HepG2 (cell line): Measurements from ENCODE around the gene ZNF444. TPM values are rescaled to one million over a fixed set of nuclear protein-coding genes. Genes with fewer than 3 reads are reported as not detected.

Experiments
- ATAC-seq: fragments of 200-7000 bp; cut with Tn5 transposase; 3 replicates; pipeline ENCODE4 v1.9.1; 2020; ENCODE audit warnings: mild to moderate bottlenecking, moderate library complexity
- BruUV-seq: library from RNA; stranded (reverse); fragments of 400-500 nt; replicated peaks from 2 replicates; lab custom pipeline; 2021; lab: Mats Ljungman, UMichigan
- CTCF ChIA-PET: fragments of 300-600 bp; formaldehyde crosslinking; extraction: SDS; loops from one replicate; lab custom pipeline; 2021; ENCODE audit warnings: low total read pairs, inconsistent platforms, low intra/inter-chr PET ratio; lab: Yijun Ruan, JAX
- POLR2A ChIA-PET: fragments of 350-600 bp; sonication (Branson Sonifier 250); formaldehyde crosslinking; loops from one replicate; lab custom pipeline; 2020; ENCODE audit warnings: antibody characterized with exemption, inconsistent platforms; lab: Yijun Ruan, JAX
- DNase-seq: peaks from one replicate; pipeline ENCODE4 v3.0.0-alpha.2; 2015; ENCODE audit warnings: low spot score
- FAIRE-seq: peaks from 3 replicates; lab custom pipeline; 2011; peaks lifted over from hg19 to GRCh38; lab: Jason Lieb, UNC
- H2AFZ ChIP-seq: one replicate; pipeline ENCODE4 v1.6.1; 2011; ENCODE audit warnings: low read length, inconsistent platforms
- H3K27ac ChIP-seq: fragments of 300-600 bp; 3 replicates; pipeline ENCODE4 v1.8.0; 2011; ENCODE audit warnings: mixed run types, mild to moderate bottlenecking, mixed read lengths, low read length, inconsistent platforms; ENCODE audit not compliant: insufficient read depth; ENCODE audit errors: extremely low read length
- H3K27me3 ChIP-seq, 2 experiments: fragments of 200-600 bp in 1 of 2; 2 replicates in 1 of 2; 3 replicates in 1 of 2; pipeline versions ENCODE4 v1.6.0 to v1.8.0; 2011; ENCODE audit warnings: low read length in 2 of 2, mild to moderate bottlenecking in 2 of 2, moderate library complexity in 2 of 2, inconsistent platforms in 1 of 2; ENCODE audit not compliant: insufficient read depth in 2 of 2, control insufficient read depth in 1 of 2
- H3K36me3 ChIP-seq, 2 experiments: fragments of 200-600 bp in 1 of 2; replicated peaks in 1 of 2; 2 replicates in 1 of 2; 3 replicates in 1 of 2; pipeline versions ENCODE4 v1.5.1 to v1.8.0; 2011; ENCODE audit warnings: low read length in 2 of 2, inconsistent platforms in 1 of 2; ENCODE audit not compliant: insufficient read depth in 2 of 2, control insufficient read depth in 1 of 2
- H3K4me1 ChIP-seq: 2 replicates; pipeline ENCODE4 v1.5.1; 2012; ENCODE audit warnings: low read length, inconsistent platforms; ENCODE audit not compliant: insufficient read depth
- H3K4me2 ChIP-seq: 2 replicates; pipeline ENCODE4 v1.6.0; 2011; ENCODE audit warnings: low read depth, low read length, inconsistent platforms
- H3K4me3 ChIP-seq, 3 experiments: fragments of 200-600 bp in 1 of 3; sonication (generic), shearing (Covaris generic) in 1 of 3; replicated peaks in 1 of 3; 2 replicates each; pipeline ENCODE4 v1.5.1; 2011 to 2016; ENCODE audit warnings: low read length in 3 of 3, inconsistent platforms in 2 of 3, low read depth in 2 of 3, mild to moderate bottlenecking in 2 of 3, control low read depth in 1 of 3, mixed read lengths in 1 of 3; ENCODE audit not compliant: insufficient read depth in 1 of 3
- H3K79me2 ChIP-seq: one replicate; pipeline ENCODE4 v1.6.1; 2011; ENCODE audit warnings: low read length, inconsistent platforms; ENCODE audit not compliant: insufficient read depth
- H3K9ac ChIP-seq: 2 replicates; pipeline ENCODE4 v1.6.0; 2011; ENCODE audit warnings: mild to moderate bottlenecking, low read depth, low read length, inconsistent platforms; ENCODE audit not compliant: insufficient read depth
- H3K9me3 ChIP-seq: 2 replicates; pipeline ENCODE4 v1.5.1; 2012; ENCODE audit warnings: mild to moderate bottlenecking, low read length
- H4K20me1 ChIP-seq: 2 replicates; pipeline ENCODE4 v1.6.0; 2011; ENCODE audit warnings: inconsistent platforms, mild to moderate bottlenecking, low read length, moderate library complexity; ENCODE audit not compliant: insufficient read depth
- FOXJ3 ChIP-seq: sonication (generic); formaldehyde crosslinking; IDR thresholded peaks from 2 replicates; pipeline ENCODE4 v1.4.0; 2020; ENCODE audit warnings: missing genetic modification reagents, mild to moderate bottlenecking, borderline replicate concordance
- NCOR1 ChIP-seq: fragments of 200-600 bp; sonication (generic); IDR thresholded peaks from 2 replicates; pipeline ENCODE4 v1.7.0; 2017; ENCODE audit warnings: antibody characterized with exemption, low read length, borderline replicate concordance
- SMC3 ChIP-seq: IDR thresholded peaks from 2 replicates; pipeline ENCODE4 v1.6.1; 2011; ENCODE audit warnings: low read length, improper control_type of control experiment
- ZFP82 ChIP-seq: sonication (generic); formaldehyde crosslinking; IDR thresholded peaks from 2 replicates; pipeline ENCODE4 v1.5.1; 2020; ENCODE audit warnings: mild to moderate bottlenecking, missing genetic modification reagents, borderline replicate concordance
- ZNF777 ChIP-seq: sonication (generic); formaldehyde crosslinking; IDR thresholded peaks from 2 replicates; pipeline ENCODE4 v1.4.0; 2020; ENCODE audit warnings: missing genetic modification reagents
- WGBS: methylation state at CpG from one replicate; pipeline ENCODE4 v1.1.6; 2017; ENCODE audit warnings: low lambda C conversion rate; 5-methylcytosine and 5-hydroxymethylcytosine counted together
- in situ Hi-C: cut with HindIII; loops from 2 replicates; pipeline ENCODE4 v1.10.0; 2017; ENCODE audit warnings: low pct_unique_long_range_greater_than_20kb; ENCODE audit not compliant: extremely low pct_ligation_motif_present
- intact Hi-C: fragments of 100-400 bp; cut with micrococcal nuclease; formaldehyde crosslinking; loops from one replicate; pipeline ENCODE4 v1.10.0; 2022; ENCODE audit not compliant: unreplicated experiment
- polyA plus RNA-seq, 8 experiments: library from polyadenylated mRNA; depleted of rRNA in 3 of 8; stranded (reverse) in 7 of 8; unstranded in 1 of 8; fragments of >200 nt; fragmentation: Illumina TruSeq in 4 of 8; extraction: Trizol in 4 of 8; gene quantifications; 2 replicates each; pipeline versions ENCODE4 v1.2.1 to v1.2.3, GENCODE V29; 2011 to 2016; ENCODE audit warnings: low read depth in 4 of 8, missing spikeins in 1 of 8, mixed read lengths in 1 of 8; ENCODE audit not compliant: insufficient read depth in 1 of 8
- total RNA-seq, 5 experiments: library from RNA; depleted of rRNA; stranded (reverse); fragments of >200 nt; fragmentation: Illumina TruSeq; extraction: Trizol; gene quantifications; 2 replicates each; pipeline ENCODE4 v1.2.3, GENCODE V29; 2016; ENCODE audit warnings: low read depth in 1 of 5
- TF ChIP-seq, protein P1 (sequence below): sonication (generic); formaldehyde crosslinking; IDR thresholded peaks from 2 replicates; pipeline ENCODE4 v1.5.1; 2020; ENCODE audit warnings: missing genetic modification reagents, mild to moderate bottlenecking, borderline replicate concordance

Gene ZNF444
- total and polyA plus RNA-seq, 2 of the 13 experiments (the other 11 are each of a cell fraction or from before 2014, with no cell fraction given) = 27.4 to 30.3 TPM

DNA sequence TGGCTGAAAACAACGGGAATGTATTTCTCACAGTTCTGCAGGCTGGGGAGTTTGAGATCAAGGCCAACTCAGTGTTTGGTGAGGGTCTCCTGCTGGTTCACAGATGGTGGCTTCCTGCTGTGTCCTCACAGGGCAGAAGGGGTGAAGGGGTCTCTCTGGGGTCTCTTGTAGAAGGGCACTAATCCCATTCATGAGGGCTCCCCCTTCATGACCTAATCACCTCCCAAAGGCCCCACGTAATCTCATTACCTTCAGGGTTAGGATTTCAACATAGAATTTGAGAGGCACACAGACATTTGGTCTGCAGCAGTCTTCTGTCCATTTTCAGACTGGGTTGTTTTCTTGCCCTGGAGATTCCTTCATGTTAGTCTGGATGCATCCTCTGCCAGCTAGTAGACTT is 11.6 kb downstream of the ZNF444 start (continued):
- no peak for TF ChIP-seq FOXJ3 (CRISPR knock-in tag)

DNA sequence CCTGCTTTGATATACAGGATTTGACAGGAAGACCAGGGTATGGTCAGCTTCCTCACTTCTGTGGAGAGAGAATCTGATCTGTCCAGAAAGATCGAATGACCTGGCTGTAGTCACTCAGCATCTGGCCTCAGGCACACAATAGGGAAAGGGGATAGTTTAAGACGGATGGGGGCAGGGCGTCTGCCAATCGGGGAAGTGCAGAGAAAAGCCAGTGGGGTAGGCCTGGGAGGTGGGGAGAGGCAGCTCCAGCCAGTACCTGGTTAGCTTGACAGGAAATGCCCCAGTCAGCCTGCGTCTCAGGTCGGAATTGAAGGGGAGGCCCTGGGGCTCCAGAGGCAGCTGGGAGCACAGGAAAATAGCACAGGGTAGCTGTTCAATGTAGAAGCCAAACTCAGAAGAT is 12.4 kb downstream of the ZNF444 start:
- BruUV-seq = no TSS peak
- no peak overlapping the region for H3K4me2 ChIP-seq
- ChIA-PET CTCF (no interaction called here), POLR2A (interaction anchor here (4.9 kb wide), 1 partner anchor 11 kb away, joined by 52 read pairs; the partner anchor contains the start of gene ZNF444)
- H2AFZ ChIP-seq = no peak overlapping the region
- H3K27ac ChIP-seq = no peak overlapping the region
- FAIRE-seq (no peak), ATAC-seq (no peak), DNase-seq (no peak)
- WGBS = 98% methylated on average over 6 of the region's 6 CpGs
- peaks cover 28% of the 10 kb centered on the region for H3K4me1 ChIP-seq
- intact Hi-C loops = no loop called here
- no peaks in the 10 kb centered on the region for H3K9me3 ChIP-seq
- TF ChIP-seq SMC3 = no peak
- TF ChIP-seq, protein P1, sequence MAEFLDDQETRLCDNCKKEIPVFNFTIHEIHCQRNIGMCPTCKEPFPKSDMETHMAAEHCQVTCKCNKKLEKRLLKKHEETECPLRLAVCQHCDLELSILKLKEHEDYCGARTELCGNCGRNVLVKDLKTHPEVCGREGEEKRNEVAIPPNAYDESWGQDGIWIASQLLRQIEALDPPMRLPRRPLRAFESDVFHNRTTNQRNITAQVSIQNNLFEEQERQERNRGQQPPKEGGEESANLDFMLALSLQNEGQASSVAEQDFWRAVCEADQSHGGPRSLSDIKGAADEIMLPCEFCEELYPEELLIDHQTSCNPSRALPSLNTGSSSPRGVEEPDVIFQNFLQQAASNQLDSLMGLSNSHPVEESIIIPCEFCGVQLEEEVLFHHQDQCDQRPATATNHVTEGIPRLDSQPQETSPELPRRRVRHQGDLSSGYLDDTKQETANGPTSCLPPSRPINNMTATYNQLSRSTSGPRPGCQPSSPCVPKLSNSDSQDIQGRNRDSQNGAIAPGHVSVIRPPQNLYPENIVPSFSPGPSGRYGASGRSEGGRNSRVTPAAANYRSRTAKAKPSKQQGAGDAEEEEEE (CRISPR knock-in tag) = no peak
- no peak for TF ChIP-seq ZFP82 (CRISPR knock-in tag)
- no peak for TF ChIP-seq NCOR1
- TF ChIP-seq ZNF777 (CRISPR knock-in tag) = no peak
- H3K4me3 ChIP-seq = no peak overlapping the region
- no peaks in the 10 kb centered on the region for H3K27me3 ChIP-seq
- peaks cover 27% of the 10 kb centered on the region; the same call in 1 of the 2 replicates for H4K20me1 ChIP-seq
- peaks cover 15 to 66% of the 10 kb centered on the region in 2 experiments for H3K36me3 ChIP-seq
- H3K9ac ChIP-seq = no peak overlapping the region
- H3K79me2 ChIP-seq = peaks cover 29% of the 10 kb centered on the region
- in situ Hi-C loops = no loop called here
